ENCODE data around the gene KNTC1. TPM values are rescaled to one million over a fixed set of nuclear protein-coding genes. Genes with fewer than 3 reads are reported as not detected.
"Not testable (repeated sequence)": the region's sequence is repeated elsewhere in the genome, so short reads cannot be mapped to it uniquely, and the experiment has no call there.

Gene KNTC1
- polyA plus RNA-seq, 4 donors, result 1.9 to 34.1 (median 8.8) TPM

- FAIRE-seq (no peak), DNase-seq (no peak)
- Histone ChIP-seq H3K36me3 (ENCODE audit: control insufficient read depth in 3 of 3, insufficient read depth in 2 of 3, low read depth in 1 of 3, low read length in 3 of 3) (peaks cover 5 to 51% (median 7%) of the 10 kb centered on the region in 3 donors), H3K4me1 (ENCODE audit: control insufficient read depth in 3 of 3, insufficient read depth in 2 of 3, low read depth in 1 of 3, low read length in 2 of 3) (no peaks in the 10 kb centered on the region), H3K4me3 (ENCODE audit: low read depth in 1 of 3, low read length in 3 of 3) (no peak overlapping the region), H3K9me3 (ENCODE audit: control insufficient read depth in 2 of 2, insufficient read depth in 1 of 2, low read depth in 1 of 2, low read length in 1 of 2) (no peaks in the 10 kb centered on the region), H3K27me3 (ENCODE audit: control insufficient read depth in 3 of 3, insufficient read depth in 3 of 3, low read length in 3 of 3) (no peaks in the 10 kb centered on the region), H3K27ac (ENCODE audit: low read depth in 1 of 3, low read length in 2 of 3) (no peak overlapping the region)
- WGBS, 3 donors, result 93 to 96% (median 95%) methylated on average over 16 of the region's 16 CpGs
Measured at GRCh38 chr12:122558745-122559641, 31.9 kb downstream of the KNTC1 start.

- H3K27ac ChIP-seq (ENCODE audit: low read depth in 1 of 3, low read length in 2 of 3), result no peak overlapping the region
- H3K4me1 ChIP-seq (ENCODE audit: control insufficient read depth in 3 of 3, insufficient read depth in 2 of 3, low read depth in 1 of 3, low read length in 2 of 3), result no peaks in the 10 kb centered on the region
- H3K9me3 ChIP-seq (ENCODE audit: control insufficient read depth in 2 of 2, insufficient read depth in 1 of 2, low read depth in 1 of 2, low read length in 1 of 2), result no peaks in the 10 kb centered on the region
- FAIRE-seq (no peak), DNase-seq (no peak)
- H3K36me3 ChIP-seq (ENCODE audit: control insufficient read depth in 3 of 3, insufficient read depth in 2 of 3, low read depth in 1 of 3, low read length in 3 of 3), result peaks cover 5 to 49% (median 7%) of the 10 kb centered on the region in 3 donors
- WGBS, 3 donors, result 93 to 98% (median 98%) methylated on average over 3 of the region's 3 CpGs
- no peak overlapping the region for H3K4me3 ChIP-seq (ENCODE audit: low read depth in 1 of 3, low read length in 3 of 3)
- no peaks in the 10 kb centered on the region for H3K27me3 ChIP-seq (ENCODE audit: control insufficient read depth in 3 of 3, insufficient read depth in 3 of 3, low read length in 3 of 3)
Measured at GRCh38 chr12:122560138-122560537, 33.1 kb downstream of the KNTC1 start.

GRCh38 chr12:122563361-122563760, 36.3 kb downstream of the KNTC1 start:
- peaks cover 2 to 44% (median 5%) of the 10 kb centered on the region in 3 donors for H3K36me3 ChIP-seq (ENCODE audit: control insufficient read depth in 3 of 3, insufficient read depth in 2 of 3, low read depth in 1 of 3, low read length in 3 of 3)
- FAIRE-seq, result no peak
- no peaks in the 10 kb centered on the region for H3K27me3 ChIP-seq (ENCODE audit: control insufficient read depth in 3 of 3, insufficient read depth in 3 of 3, low read length in 3 of 3)
- H3K27ac ChIP-seq (ENCODE audit: low read depth in 1 of 3, low read length in 2 of 3), result no peak overlapping the region
- H3K4me3 ChIP-seq (ENCODE audit: low read depth in 1 of 3, low read length in 3 of 3), result no peak overlapping the region
- WGBS, 3 donors, result 97 to 99% (median 99%) methylated on average over 4 of the region's 4 CpGs
- H3K9me3 ChIP-seq (ENCODE audit: control insufficient read depth in 2 of 2, insufficient read depth in 1 of 2, low read depth in 1 of 2, low read length in 1 of 2), result no peaks in the 10 kb centered on the region
- DNase-seq, result no peak
- no peaks in the 10 kb centered on the region for H3K4me1 ChIP-seq (ENCODE audit: control insufficient read depth in 3 of 3, insufficient read depth in 2 of 3, low read depth in 1 of 3, low read length in 2 of 3)

GRCh38 chr12:122566816-122567215, 39.8 kb downstream of the KNTC1 start:
- H3K36me3 ChIP-seq (ENCODE audit: control insufficient read depth in 3 of 3, insufficient read depth in 2 of 3, low read depth in 1 of 3, low read length in 3 of 3), result peaks cover 0 to 34% (median 0%) of the 10 kb centered on the region in 3 donors
- not testable (repeated sequence) for FAIRE-seq; H3K4me1 ChIP-seq (ENCODE audit: control insufficient read depth in 3 of 3, insufficient read depth in 2 of 3, low read depth in 1 of 3, low read length in 2 of 3); H3K27ac ChIP-seq (ENCODE audit: low read depth in 1 of 3, low read length in 2 of 3); H3K4me3 ChIP-seq (ENCODE audit: low read depth in 1 of 3, low read length in 3 of 3); DNase-seq; H3K9me3 ChIP-seq (ENCODE audit: control insufficient read depth in 2 of 2, insufficient read depth in 1 of 2, low read depth in 1 of 2, low read length in 1 of 2); H3K27me3 ChIP-seq (ENCODE audit: control insufficient read depth in 3 of 3, insufficient read depth in 3 of 3, low read length in 3 of 3)
- WGBS, 3 donors, result 88 to 96% (median 94%) methylated on average over 5 of the region's 5 CpGs

- WGBS, 3 donors, result 97 to 99% (median 98%) methylated on average over 5 of the region's 5 CpGs
- Histone ChIP-seq H3K4me3 (ENCODE audit: low read depth in 1 of 3, low read length in 3 of 3) (no peak overlapping the region), H3K4me1 (ENCODE audit: control insufficient read depth in 3 of 3, insufficient read depth in 2 of 3, low read depth in 1 of 3, low read length in 2 of 3) (no peaks in the 10 kb centered on the region), H3K9me3 (ENCODE audit: control insufficient read depth in 2 of 2, insufficient read depth in 1 of 2, low read depth in 1 of 2, low read length in 1 of 2) (no peaks in the 10 kb centered on the region), H3K27me3 (ENCODE audit: control insufficient read depth in 3 of 3, insufficient read depth in 3 of 3, low read length in 3 of 3) (no peaks in the 10 kb centered on the region), H3K36me3 (ENCODE audit: control insufficient read depth in 3 of 3, insufficient read depth in 2 of 3, low read depth in 1 of 3, low read length in 3 of 3) (peaks cover 0 to 31% (median 2%) of the 10 kb centered on the region in 3 donors), H3K27ac (ENCODE audit: low read depth in 1 of 3, low read length in 2 of 3) (no peak overlapping the region)
- FAIRE-seq (no peak), DNase-seq (no peak)
Measured at GRCh38 chr12:122569288-122569687, 42.2 kb downstream of the KNTC1 start.

- H3K27me3 ChIP-seq (ENCODE audit: control insufficient read depth in 3 of 3, insufficient read depth in 3 of 3, low read length in 3 of 3); H3K27ac ChIP-seq (ENCODE audit: low read depth in 1 of 3, low read length in 2 of 3); FAIRE-seq; H3K4me1 ChIP-seq (ENCODE audit: control insufficient read depth in 3 of 3, insufficient read depth in 2 of 3, low read depth in 1 of 3, low read length in 2 of 3); H3K9me3 ChIP-seq (ENCODE audit: control insufficient read depth in 2 of 2, insufficient read depth in 1 of 2, low read depth in 1 of 2, low read length in 1 of 2); H3K4me3 ChIP-seq (ENCODE audit: low read depth in 1 of 3, low read length in 3 of 3); DNase-seq: not testable (repeated sequence)
- 87 to 92% (median 91%) methylated on average over 3 of the region's 3 CpGs for WGBS, 3 donors
- peaks cover 0 to 33% (median 4%) of the 10 kb centered on the region in 3 donors for H3K36me3 ChIP-seq (ENCODE audit: control insufficient read depth in 3 of 3, insufficient read depth in 2 of 3, low read depth in 1 of 3, low read length in 3 of 3)
Measured at GRCh38 chr12:122570006-122570405, 43.0 kb downstream of the KNTC1 start.

GRCh38 chr12:122571821-122572220, 44.8 kb downstream of the KNTC1 start:
- Histone ChIP-seq H3K36me3 (ENCODE audit: control insufficient read depth in 3 of 3, insufficient read depth in 2 of 3, low read depth in 1 of 3, low read length in 3 of 3) (peaks cover 0 to 30% (median 4%) of the 10 kb centered on the region in 3 donors), H3K27ac (ENCODE audit: low read depth in 1 of 3, low read length in 2 of 3) (no peak overlapping the region), H3K4me3 (ENCODE audit: low read depth in 1 of 3, low read length in 3 of 3) (no peak overlapping the region), H3K27me3 (ENCODE audit: control insufficient read depth in 3 of 3, insufficient read depth in 3 of 3, low read length in 3 of 3) (no peaks in the 10 kb centered on the region), H3K9me3 (ENCODE audit: control insufficient read depth in 2 of 2, insufficient read depth in 1 of 2, low read depth in 1 of 2, low read length in 1 of 2) (no peaks in the 10 kb centered on the region), H3K4me1 (ENCODE audit: control insufficient read depth in 3 of 3, insufficient read depth in 2 of 3, low read depth in 1 of 3, low read length in 2 of 3) (no peaks in the 10 kb centered on the region)
- DNase-seq (no peak), FAIRE-seq (no peak)
- 94 to 96% (median 95%) methylated on average over 6 of the region's 6 CpGs for WGBS, 3 donors

- H3K27ac ChIP-seq (ENCODE audit: low read depth in 1 of 3, low read length in 2 of 3); H3K27me3 ChIP-seq (ENCODE audit: control insufficient read depth in 3 of 3, insufficient read depth in 3 of 3, low read length in 3 of 3); H3K4me1 ChIP-seq (ENCODE audit: control insufficient read depth in 3 of 3, insufficient read depth in 2 of 3, low read depth in 1 of 3, low read length in 2 of 3); H3K9me3 ChIP-seq (ENCODE audit: control insufficient read depth in 2 of 2, insufficient read depth in 1 of 2, low read depth in 1 of 2, low read length in 1 of 2); FAIRE-seq; H3K4me3 ChIP-seq (ENCODE audit: low read depth in 1 of 3, low read length in 3 of 3); DNase-seq: not testable (repeated sequence)
- peaks cover 0 to 38% (median 2%) of the 10 kb centered on the region in 3 donors for H3K36me3 ChIP-seq (ENCODE audit: control insufficient read depth in 3 of 3, insufficient read depth in 2 of 3, low read depth in 1 of 3, low read length in 3 of 3)
- WGBS, 3 donors, result 90 to 92% (median 91%) methylated on average over 2 of the region's 2 CpGs
Measured at GRCh38 chr12:122583294-122583693, 56.2 kb downstream of the KNTC1 start.

Measured in small intestine (tissue), 7 donors.